Panc1 (cell line): Measurements from ENCODE around the gene CAPN15.

ENCODE experiments used
- POLR2AphosphoS5 ChIP-seq: IDR thresholded peaks from 2 replicates; pipeline ENCODE4 v1.6.1; 2012; ENCODE audit warnings: mild to moderate bottlenecking, low read depth, low read length, moderate library complexity
- SIN3A ChIP-seq: IDR thresholded peaks from 2 replicates; pipeline ENCODE4 v1.6.1; 2012; ENCODE audit warnings: low read depth, mild to moderate bottlenecking, low read length, moderate library complexity, borderline replicate concordance; ENCODE audit not compliant: insufficient read depth
- TF ChIP-seq, protein P1 (sequence below): fragments of 450-650 bp; IDR thresholded peaks from 2 replicates; pipeline ENCODE4 v1.5.1; 2017; ENCODE audit warnings: mild to moderate bottlenecking

GRCh38 chr16:522320-523096 is 5.0 kb upstream of the CAPN15 start:
- TF ChIP-seq, protein P1, sequence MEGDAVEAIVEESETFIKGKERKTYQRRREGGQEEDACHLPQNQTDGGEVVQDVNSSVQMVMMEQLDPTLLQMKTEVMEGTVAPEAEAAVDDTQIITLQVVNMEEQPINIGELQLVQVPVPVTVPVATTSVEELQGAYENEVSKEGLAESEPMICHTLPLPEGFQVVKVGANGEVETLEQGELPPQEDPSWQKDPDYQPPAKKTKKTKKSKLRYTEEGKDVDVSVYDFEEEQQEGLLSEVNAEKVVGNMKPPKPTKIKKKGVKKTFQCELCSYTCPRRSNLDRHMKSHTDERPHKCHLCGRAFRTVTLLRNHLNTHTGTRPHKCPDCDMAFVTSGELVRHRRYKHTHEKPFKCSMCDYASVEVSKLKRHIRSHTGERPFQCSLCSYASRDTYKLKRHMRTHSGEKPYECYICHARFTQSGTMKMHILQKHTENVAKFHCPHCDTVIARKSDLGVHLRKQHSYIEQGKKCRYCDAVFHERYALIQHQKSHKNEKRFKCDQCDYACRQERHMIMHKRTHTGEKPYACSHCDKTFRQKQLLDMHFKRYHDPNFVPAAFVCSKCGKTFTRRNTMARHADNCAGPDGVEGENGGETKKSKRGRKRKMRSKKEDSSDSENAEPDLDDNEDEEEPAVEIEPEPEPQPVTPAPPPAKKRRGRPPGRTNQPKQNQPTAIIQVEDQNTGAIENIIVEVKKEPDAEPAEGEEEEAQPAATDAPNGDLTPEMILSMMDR = no peak
- TF ChIP-seq POLR2AphosphoS5 (0 out of 2 replicates have a peak, but pooled peaks have one; percentile 4), SIN3A (no peak)
